Hematopoietic multipotent progenitor cell treated with erythropoietin and hydrocortisone succinate and interleukin-3 and kit ligand, for 17 days (in vitro differentiated cells): ENCODE measurements around the gene THOC2.
"Not testable (repeated sequence)": the region's sequence is repeated elsewhere in the genome, so short reads cannot be mapped to it uniquely, and the experiment has no call there.

Experiments
- DNase-seq: peaks from one replicate; pipeline ENCODE4 v3.0.0-alpha.2; 2015; ENCODE audit warnings: low spot score

The THOC2 gene

GRCh38 chrX:123732670-123733363 lies at the start of gene THOC2:
TSS of gene THOC2 (minus strand) at chrX:123733052. CDS start at chrX:123733022, 30 bp downstream.
- peak; percentile 76 for DNase-seq

- not testable (repeated sequence) for DNase-seq
Observed at GRCh38 chrX:123781786-123782185, 48.9 kb upstream of the THOC2 start.

GRCh38 chrX:123779908-123780396 lies 47.1 kb upstream of the THOC2 start:
- DNase-seq: no peak

GRCh38 chrX:123773258-123773988 lies 40.6 kb upstream of the THOC2 start:
- no peak for DNase-seq

GRCh38 chrX:123771449-123772064 lies 38.7 kb upstream of the THOC2 start:
- DNase-seq: no peak

- peak; percentile 32 for DNase-seq
Observed at GRCh38 chrX:123764967-123765871, 32.4 kb upstream of the THOC2 start.

GRCh38 chrX:123759849-123760248 lies 27.0 kb upstream of the THOC2 start:
- DNase-seq: not testable (repeated sequence)

GRCh38 chrX:123757794-123758193 lies 24.9 kb upstream of the THOC2 start:
- not testable (repeated sequence) for DNase-seq

GRCh38 chrX:123756320-123756719 lies 23.5 kb upstream of the THOC2 start:
- no peak for DNase-seq

- DNase-seq: no peak
Observed at GRCh38 chrX:123755107-123755506, 22.3 kb upstream of the THOC2 start.

GRCh38 chrX:123753656-123754350 lies 21.0 kb upstream of the THOC2 start:
- no peak for DNase-seq

- no peak for DNase-seq
Observed at GRCh38 chrX:123749643-123750042, 16.8 kb upstream of the THOC2 start.

- DNase-seq: no peak
Observed at GRCh38 chrX:123745511-123745910, 12.7 kb upstream of the THOC2 start.

GRCh38 chrX:123743312-123743711 lies 10.5 kb upstream of the THOC2 start:
- no peak for DNase-seq

- DNase-seq: no peak
Observed at GRCh38 chrX:123742440-123742839, 9.6 kb upstream of the THOC2 start.

GRCh38 chrX:123740536-123740935 lies 7.7 kb upstream of the THOC2 start:
- DNase-seq: no peak

- DNase-seq: no peak
Observed at GRCh38 chrX:123740006-123740405, 7.2 kb upstream of the THOC2 start.

- DNase-seq: no peak
Observed at GRCh38 chrX:123739474-123739873, 6.6 kb upstream of the THOC2 start.

- DNase-seq: no peak
Observed at GRCh38 chrX:123738378-123738940, 5.6 kb upstream of the THOC2 start.

- no peak for DNase-seq
Observed at GRCh38 chrX:123736333-123736921, 3.6 kb upstream of the THOC2 start.
